ENCODE data around the gene CCDC63.
"Not testable (repeated sequence)": the region's sequence is repeated elsewhere in the genome, so short reads cannot be mapped to it uniquely, and the experiment has no call there.

The CCDC63 gene

GRCh38 chr12:110844551-110845338 lies 2.0 kb upstream of the CCDC63 start:
- DNase-seq: no peak

GRCh38 chr12:110845339-110845682 lies 1.5 kb upstream of the CCDC63 start:
- no peak for DNase-seq

- no peak for DNase-seq
Measured at GRCh38 chr12:110848314-110848923, 1.6 kb downstream of the CCDC63 start.

GRCh38 chr12:110849221-110849620 lies 2.4 kb downstream of the CCDC63 start:
- no peak for DNase-seq

- DNase-seq: no peak
Measured at GRCh38 chr12:110849748-110850403, 3.1 kb downstream of the CCDC63 start.

- no peak for DNase-seq
Measured at GRCh38 chr12:110850762-110851161, 4.0 kb downstream of the CCDC63 start.

GRCh38 chr12:110853836-110854235 lies 7.0 kb downstream of the CCDC63 start:
- DNase-seq: no peak

- DNase-seq: no peak
Measured at GRCh38 chr12:110856542-110856941, 9.8 kb downstream of the CCDC63 start.

GRCh38 chr12:110857528-110857927 lies 10.7 kb downstream of the CCDC63 start:
- no peak for DNase-seq

- not testable (repeated sequence) for DNase-seq
Measured at GRCh38 chr12:110857954-110858353, 11.2 kb downstream of the CCDC63 start.

GRCh38 chr12:110858848-110859247 lies 12.1 kb downstream of the CCDC63 start:
- no peak for DNase-seq

- DNase-seq: peak in 1 of 2 donors; percentile 8
Measured at GRCh38 chr12:110860833-110861296, 14.1 kb downstream of the CCDC63 start.

- DNase-seq: no peak
Measured at GRCh38 chr12:110861729-110862128, 14.9 kb downstream of the CCDC63 start.

- no peak for DNase-seq
Measured at GRCh38 chr12:110862329-110862728, 15.5 kb downstream of the CCDC63 start.

- DNase-seq: no peak
Measured at GRCh38 chr12:110863161-110863560, 16.4 kb downstream of the CCDC63 start.

- no peak for DNase-seq
Measured at GRCh38 chr12:110865521-110865920, 18.7 kb downstream of the CCDC63 start.

- DNase-seq: no peak
Measured at GRCh38 chr12:110869026-110869425, 22.2 kb downstream of the CCDC63 start.

GRCh38 chr12:110869803-110870202 lies 23.0 kb downstream of the CCDC63 start:
- no peak for DNase-seq

GRCh38 chr12:110872100-110872499 lies 25.3 kb downstream of the CCDC63 start:
- DNase-seq: no peak

GRCh38 chr12:110874351-110874750 lies 27.6 kb downstream of the CCDC63 start:
- no peak for DNase-seq

GRCh38 chr12:110874781-110875180 lies 28.0 kb downstream of the CCDC63 start:
- DNase-seq: no peak

GRCh38 chr12:110880651-110881050 lies 33.9 kb downstream of the CCDC63 start:
- no peak for DNase-seq

- no peak for DNase-seq
Measured at GRCh38 chr12:110883251-110883650, 36.5 kb downstream of the CCDC63 start.

Measured in bone marrow (tissue), 2 donors.